Endodermal cell (in vitro differentiated cells): ENCODE measurements around the gene PLA2G4D. TPM values are rescaled to one million over a fixed set of nuclear protein-coding genes. Genes with fewer than 3 reads are reported as not detected.

Experiments
- DNase-seq: peaks from one replicate; pipeline ENCODE4 v3.0.0-alpha.2; 2017
- H3K27ac ChIP-seq: 2 replicates; pipeline ENCODE4 v1.5.1; 2013; ENCODE audit warnings: mild to moderate bottlenecking, low read depth, low read length, moderate library complexity
- H3K27me3 ChIP-seq: 2 replicates; pipeline ENCODE4 v1.6.1; 2013; ENCODE audit warnings: mild to moderate bottlenecking, low read length, moderate library complexity; ENCODE audit not compliant: insufficient read depth, control insufficient read depth, poor library complexity, severe bottlenecking
- H3K36me3 ChIP-seq: 2 replicates; pipeline ENCODE4 v1.7.0; 2013; ENCODE audit warnings: mild to moderate bottlenecking, low read length, moderate library complexity; ENCODE audit not compliant: control insufficient read depth, insufficient read depth
- H3K4me1 ChIP-seq: one replicate; pipeline ENCODE4 v1.7.0; 2013; ENCODE audit warnings: low read length; ENCODE audit not compliant: control insufficient read depth, insufficient read depth
- H3K4me3 ChIP-seq: 2 replicates; pipeline ENCODE4 v1.5.1; 2013; ENCODE audit warnings: mild to moderate bottlenecking, low read length, moderate library complexity
- H3K9ac ChIP-seq: 2 replicates; pipeline ENCODE4 v1.6.1; 2013; ENCODE audit warnings: mild to moderate bottlenecking, low read length, moderate library complexity; ENCODE audit not compliant: poor library complexity, severe bottlenecking; ENCODE audit errors: extremely low read depth
- H3K9me3 ChIP-seq: 2 replicates; pipeline ENCODE4 v1.6.1; 2013; ENCODE audit warnings: mild to moderate bottlenecking, low read length, moderate library complexity; ENCODE audit not compliant: control insufficient read depth
- H3K27ac Mint-ChIP-seq: 2 replicates; pipeline ENCODE4 v1.8.0; 2020; ENCODE audit warnings: mixed read lengths
- H3K27me3 Mint-ChIP-seq: 2 replicates; pipeline ENCODE4 v1.8.0; 2021; ENCODE audit warnings: mild to moderate bottlenecking, mixed read lengths; ENCODE audit not compliant: insufficient read depth
- H3K36me3 Mint-ChIP-seq: 2 replicates; pipeline ENCODE4 v1.8.0; 2020; ENCODE audit warnings: low read depth, mixed read lengths
- H3K4me1 Mint-ChIP-seq: 2 replicates; pipeline ENCODE4 v1.8.0; 2020; ENCODE audit warnings: mixed read lengths
- H3K4me3 Mint-ChIP-seq: 2 replicates; pipeline ENCODE4 v1.8.0; 2020; ENCODE audit warnings: mild to moderate bottlenecking, moderate library complexity, mixed read lengths
- H3K9me3 Mint-ChIP-seq: 2 replicates; pipeline ENCODE4 v1.8.0; 2020; ENCODE audit warnings: mild to moderate bottlenecking, mixed read lengths
- WGBS, 2 experiments: methylation state at CpG; one replicate each; pipeline versions ENCODE4 v1.1.5 to v1.1.7; 2013; ENCODE audit warnings: missing lambda C conversion rate in 2 of 2, mixed read lengths in 1 of 2; ENCODE audit not compliant: insufficient coverage in 1 of 2, insufficient read length in 1 of 2; 5-methylcytosine and 5-hydroxymethylcytosine counted together
- total RNA-seq, 2 donors: library from RNA; stranded (reverse); fragmentation: NEBNext Ultra II Directional in 1 of 2; extraction: Animal tissue kit (Norgen Biotek cat#: 25700) in 1 of 2; gene quantifications; 2 replicates in 1 of 2; 3 replicates in 1 of 2; pipeline ENCODE4 v1.2.1, GENCODE V29; 2021
- TF ChIP-seq, protein P1 (sequence below): fragments of 200-600 bp; sonication (generic); conservative IDR thresholded peaks from 2 replicates; pipeline ENCODE4 v1.5.0; 2021; ENCODE audit warnings: antibody characterized with exemption, mild to moderate bottlenecking

The PLA2G4D gene
- total RNA-seq, 2 donors from 2014 or later, result not detected

DNA sequence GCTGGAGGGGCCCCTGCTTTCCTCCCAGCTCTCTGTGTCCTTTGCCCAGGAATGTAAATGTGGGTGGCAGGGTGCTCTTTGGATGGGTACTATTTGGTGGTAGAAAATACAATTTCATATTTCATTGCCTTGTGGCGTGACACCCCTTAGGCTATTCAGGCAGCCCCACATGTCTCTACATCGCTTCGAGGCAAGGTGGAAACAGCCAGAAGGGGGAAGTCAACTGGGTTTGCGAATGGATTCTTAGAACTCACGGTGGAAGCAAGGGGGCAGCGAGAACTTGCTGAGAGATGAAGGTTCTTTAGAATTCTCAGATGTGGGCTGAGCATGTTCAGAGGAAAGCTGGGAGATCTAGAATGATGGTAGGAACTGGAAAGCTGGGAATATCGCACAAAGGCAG, 25.3 kb downstream of the PLA2G4D start:
- Mint-ChIP-seq H3K27me3 (no peaks in the 10 kb centered on the region), H3K4me1 (peaks cover 6% of the 10 kb centered on the region), H3K36me3 (no peaks in the 10 kb centered on the region), H3K4me3 (no peak overlapping the region), H3K27ac (no peak overlapping the region), H3K9me3 (no peaks in the 10 kb centered on the region)
- Histone ChIP-seq H3K27me3 (no peaks in the 10 kb centered on the region), H3K27ac (no peak overlapping the region), H3K9me3 (no peaks in the 10 kb centered on the region), H3K9ac (no peak overlapping the region), H3K36me3 (no peaks in the 10 kb centered on the region), H3K4me1 (peaks cover 2% of the 10 kb centered on the region), H3K4me3 (no peak overlapping the region)
- peak; percentile 55 for DNase-seq
- TF ChIP-seq, protein P1, sequence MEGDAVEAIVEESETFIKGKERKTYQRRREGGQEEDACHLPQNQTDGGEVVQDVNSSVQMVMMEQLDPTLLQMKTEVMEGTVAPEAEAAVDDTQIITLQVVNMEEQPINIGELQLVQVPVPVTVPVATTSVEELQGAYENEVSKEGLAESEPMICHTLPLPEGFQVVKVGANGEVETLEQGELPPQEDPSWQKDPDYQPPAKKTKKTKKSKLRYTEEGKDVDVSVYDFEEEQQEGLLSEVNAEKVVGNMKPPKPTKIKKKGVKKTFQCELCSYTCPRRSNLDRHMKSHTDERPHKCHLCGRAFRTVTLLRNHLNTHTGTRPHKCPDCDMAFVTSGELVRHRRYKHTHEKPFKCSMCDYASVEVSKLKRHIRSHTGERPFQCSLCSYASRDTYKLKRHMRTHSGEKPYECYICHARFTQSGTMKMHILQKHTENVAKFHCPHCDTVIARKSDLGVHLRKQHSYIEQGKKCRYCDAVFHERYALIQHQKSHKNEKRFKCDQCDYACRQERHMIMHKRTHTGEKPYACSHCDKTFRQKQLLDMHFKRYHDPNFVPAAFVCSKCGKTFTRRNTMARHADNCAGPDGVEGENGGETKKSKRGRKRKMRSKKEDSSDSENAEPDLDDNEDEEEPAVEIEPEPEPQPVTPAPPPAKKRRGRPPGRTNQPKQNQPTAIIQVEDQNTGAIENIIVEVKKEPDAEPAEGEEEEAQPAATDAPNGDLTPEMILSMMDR, result peak; percentile 38
- whole genome bisulfite sequencing, 2 experiments, result 80 to 89% methylated on average over 7 of the region's 7 CpGs

DNA sequence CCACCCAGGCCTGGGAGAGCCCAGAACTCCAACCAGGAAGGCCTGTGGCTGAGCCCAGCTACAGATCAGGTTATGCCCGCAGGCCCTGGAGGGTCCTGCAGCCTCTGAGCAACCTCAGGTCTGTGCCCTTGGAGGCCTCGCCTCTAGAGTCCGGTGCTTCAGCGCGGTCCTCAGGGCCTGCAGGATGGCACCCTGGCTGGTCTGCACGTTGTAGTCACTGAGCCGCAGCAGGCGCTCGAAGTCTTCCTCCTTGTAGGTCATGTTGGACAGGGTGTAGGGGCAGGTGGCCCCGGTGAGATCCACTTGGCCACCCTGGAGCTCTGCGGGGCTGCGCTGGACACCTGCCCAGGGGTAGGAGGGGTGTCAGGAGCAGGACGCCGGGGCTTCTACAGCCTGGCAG, 25.8 kb downstream of the PLA2G4D start:
- no peaks in the 10 kb centered on the region for H3K27me3 Mint-ChIP-seq
- Histone ChIP-seq H3K4me3 (no peak overlapping the region), H3K9ac (no peak overlapping the region), H3K9me3 (no peaks in the 10 kb centered on the region), H3K27me3 (no peaks in the 10 kb centered on the region), H3K4me1 (peaks cover 2% of the 10 kb centered on the region), H3K36me3 (no peaks in the 10 kb centered on the region), H3K27ac (no peak overlapping the region)
- H3K36me3 Mint-ChIP-seq, result no peaks in the 10 kb centered on the region
- no peak overlapping the region for H3K27ac Mint-ChIP-seq
- H3K9me3 Mint-ChIP-seq, result no peaks in the 10 kb centered on the region
- TF ChIP-seq, protein P1, result no peak
- H3K4me1 Mint-ChIP-seq, result peaks cover 6% of the 10 kb centered on the region
- H3K4me3 Mint-ChIP-seq, result no peak overlapping the region
- DNase-seq, result no peak
- WGBS, 2 experiments, result 93 to 100% methylated on average over 5 to 14 of the region's 14 CpGs

DNA sequence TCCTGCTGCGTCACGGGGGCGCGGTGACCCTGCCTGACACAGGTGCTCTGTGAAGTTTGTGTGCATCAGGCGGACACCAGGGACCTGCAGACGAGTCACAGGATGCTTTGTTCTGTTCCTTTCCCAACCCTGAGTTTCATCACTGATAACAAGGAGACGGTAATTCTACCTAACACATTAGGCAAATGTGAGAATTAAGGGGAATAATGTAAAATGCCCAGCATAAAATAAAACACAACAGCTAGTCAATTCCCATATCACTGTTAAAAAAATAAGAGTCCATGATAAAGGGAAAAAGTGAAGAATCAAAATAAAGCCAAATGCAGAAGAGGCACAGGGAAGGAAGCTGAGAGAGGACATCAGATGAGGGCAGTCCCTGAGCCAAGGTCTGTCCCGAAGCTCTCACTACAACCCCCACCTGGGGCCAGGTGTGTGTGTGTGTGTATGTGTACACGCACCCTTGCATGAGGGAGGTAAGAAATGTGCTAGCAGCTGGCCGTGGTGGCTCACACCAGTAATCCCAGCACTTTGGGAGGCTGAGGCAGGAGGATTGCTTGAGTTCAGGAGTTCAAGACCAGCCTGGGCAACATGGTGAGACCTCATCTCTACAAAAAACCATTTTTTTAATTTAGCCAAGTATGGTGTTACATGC, 27.5 kb downstream of the PLA2G4D start:
- Histone ChIP-seq H3K27ac (no peak overlapping the region), H3K36me3 (no peaks in the 10 kb centered on the region), H3K27me3 (no peaks in the 10 kb centered on the region), H3K9ac (no peak overlapping the region), H3K4me1 (peaks cover 2% of the 10 kb centered on the region), H3K4me3 (no peak overlapping the region), H3K9me3 (no peaks in the 10 kb centered on the region)
- no peak for DNase-seq
- Mint-ChIP-seq H3K27ac (no peak overlapping the region), H3K4me3 (no peak overlapping the region), H3K4me1 (peaks cover 6% of the 10 kb centered on the region), H3K27me3 (no peaks in the 10 kb centered on the region), H3K9me3 (no peaks in the 10 kb centered on the region), H3K36me3 (no peaks in the 10 kb centered on the region)
- TF ChIP-seq, protein P1, result peak; percentile 19
- WGBS, 2 experiments, result 48 to 62% methylated on average over 7 to 10 of the region's 10 CpGs
